H1 (cell line): Measurements from ENCODE around the gene PITRM1.
A peak's percentile ranks its signal among the peaks of the same experiment; 100 is the strongest.

ENCODE experiments used
- BRCA1 ChIP-seq: IDR thresholded peaks from 2 replicates; pipeline ENCODE4 v1.6.1; 2012; ENCODE audit warnings: low read depth, low read length, improper control_type of control experiment
- CHD2 ChIP-seq: IDR thresholded peaks from 2 replicates; pipeline ENCODE4 v1.6.1; 2012; ENCODE audit warnings: low read length, improper control_type of control experiment
- CTCF ChIP-seq, 3 experiments: IDR thresholded peaks; 1 replicate in 2 of 3; 2 replicates in 1 of 3; pipeline versions ENCODE4 v1.5.1 to v1.6.1; 2011; ENCODE audit warnings: low read length in 3 of 3, mild to moderate bottlenecking in 3 of 3, inconsistent platforms in 2 of 3, low read depth in 1 of 3, moderate library complexity in 1 of 3; ENCODE audit not compliant: insufficient read depth in 1 of 3; ENCODE audit errors: control extremely low read depth in 1 of 3
- EZH2 ChIP-seq: fragments of 200-600 bp; sonication (generic); IDR thresholded peaks from 2 replicates; pipeline ENCODE4 v1.7.1; 2012; ENCODE audit warnings: low read depth, mild to moderate bottlenecking, moderate library complexity, low read length, inconsistent platforms; ENCODE audit not compliant: severe bottlenecking
- JUND ChIP-seq: IDR thresholded peaks from 2 replicates; pipeline ENCODE4 v1.6.1; 2011; ENCODE audit warnings: mild to moderate bottlenecking, improper control_type of control experiment, low read length
- MAX ChIP-seq: IDR thresholded peaks from 2 replicates; pipeline ENCODE4 v1.6.1; 2012; ENCODE audit warnings: inconsistent platforms
- NRF1 ChIP-seq: IDR thresholded peaks from 2 replicates; pipeline ENCODE4 v1.6.1; 2011; ENCODE audit warnings: mild to moderate bottlenecking, low read depth, low read length, improper control_type of control experiment
- PHF8 ChIP-seq: fragments of 200-600 bp; sonication (generic); conservative IDR thresholded peaks from 2 replicates; pipeline ENCODE4 v1.7.1; 2012; ENCODE audit warnings: low read depth, mild to moderate bottlenecking, inconsistent platforms, low read length, moderate library complexity
- POLR2AphosphoS5 ChIP-seq: IDR thresholded peaks from 2 replicates; pipeline ENCODE4 v1.6.1; 2011; ENCODE audit warnings: low read depth, low read length
- RBBP5 ChIP-seq: IDR thresholded peaks from 2 replicates; pipeline ENCODE4 v1.7.1; 2012; ENCODE audit warnings: low read depth, mild to moderate bottlenecking, inconsistent platforms, low read length, moderate library complexity, borderline replicate concordance
- SP4 ChIP-seq: IDR thresholded peaks from 2 replicates; pipeline ENCODE4 v1.6.1; 2012; ENCODE audit warnings: low read length, inconsistent platforms
- TAF1 ChIP-seq: IDR thresholded peaks from 2 replicates; pipeline ENCODE4 v1.6.1; 2011; ENCODE audit warnings: mild to moderate bottlenecking, low read depth, low read length
- USF2 ChIP-seq: IDR thresholded peaks from 2 replicates; pipeline ENCODE4 v1.6.1; 2011; ENCODE audit warnings: low read length, improper control_type of control experiment
- YY1 ChIP-seq: IDR thresholded peaks from 2 replicates; pipeline ENCODE4 v1.6.1; 2011; ENCODE audit warnings: low read depth, mild to moderate bottlenecking, low read length

GRCh38 chr10:3139216-3139910 is 33.2 kb downstream of the PITRM1 start:
- TF ChIP-seq CTCF (IDR thresholded peaks at IDR 0.05; ENCODE audit: control extremely low read depth in 1 of 3, insufficient read depth in 1 of 3, low read depth in 1 of 3, low read length in 3 of 3), result no peak
- TF ChIP-seq EZH2, result no peak
- no peak for TF ChIP-seq YY1
- TF ChIP-seq PHF8, result no peak
- no peak for TF ChIP-seq NRF1
- TF ChIP-seq USF2, result no peak
- no peak for TF ChIP-seq RBBP5
- no peak for TF ChIP-seq SP4
- no peak for TF ChIP-seq MAX
- TF ChIP-seq CHD2, result no peak
- no peak for TF ChIP-seq TAF1
- no peak for TF ChIP-seq JUND
- no peak for TF ChIP-seq BRCA1
- peak; percentile 46; the same call in 1 of the 2 replicates for TF ChIP-seq POLR2AphosphoS5
